DMS53 treated with DMSO at 0.1 percent for 48 hours (cell line): Measurements from ENCODE around the gene SLC8A1.

Experiments used
- DNase-seq: peaks from one replicate; lab custom pipeline; 2025; ENCODE audit not compliant: unreplicated experiment; lab: John Stamatoyannopoulos, UW

SLC8A1 gene

DNA sequence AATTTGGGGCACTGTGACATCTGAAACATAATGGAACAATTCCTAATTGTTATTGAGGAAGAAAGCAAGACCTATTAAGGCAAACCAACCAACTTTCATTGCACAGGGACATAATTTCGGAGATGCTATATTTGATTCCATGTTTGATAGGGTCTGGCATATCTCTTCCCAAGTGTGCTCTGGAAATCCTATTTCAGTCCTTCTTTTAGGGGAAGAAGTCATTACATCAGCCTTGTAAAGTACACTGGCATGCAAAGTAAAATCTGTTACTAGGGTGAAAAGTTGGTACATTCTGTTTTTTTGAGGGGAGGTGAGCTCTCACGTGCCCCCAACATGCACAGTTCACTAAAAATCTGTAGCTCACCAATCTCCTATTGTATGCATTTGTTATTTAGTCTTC lies 172.4 kb downstream of the SLC8A1 start:
- no peak for DNase-seq

DNA sequence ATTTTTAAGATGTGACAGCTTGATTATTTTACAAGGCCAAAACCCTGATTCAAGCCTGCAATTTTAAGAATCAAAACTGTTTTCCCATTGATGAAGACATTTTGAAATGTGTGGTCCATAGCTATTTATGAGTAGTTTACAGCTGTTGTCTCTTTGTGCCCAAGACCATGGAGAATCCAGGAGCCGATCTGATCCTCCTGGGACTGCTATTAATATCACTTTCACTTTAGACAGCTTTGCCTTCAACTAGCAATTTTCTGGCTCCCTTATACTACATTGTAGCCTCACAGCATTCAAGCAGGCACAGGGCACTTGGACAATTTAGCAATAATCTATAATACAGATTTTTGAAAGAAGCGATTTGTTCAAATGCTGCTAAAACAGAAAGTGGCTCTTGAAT lies 172.9 kb downstream of the SLC8A1 start:
- DNase-seq, result no peak

DNA sequence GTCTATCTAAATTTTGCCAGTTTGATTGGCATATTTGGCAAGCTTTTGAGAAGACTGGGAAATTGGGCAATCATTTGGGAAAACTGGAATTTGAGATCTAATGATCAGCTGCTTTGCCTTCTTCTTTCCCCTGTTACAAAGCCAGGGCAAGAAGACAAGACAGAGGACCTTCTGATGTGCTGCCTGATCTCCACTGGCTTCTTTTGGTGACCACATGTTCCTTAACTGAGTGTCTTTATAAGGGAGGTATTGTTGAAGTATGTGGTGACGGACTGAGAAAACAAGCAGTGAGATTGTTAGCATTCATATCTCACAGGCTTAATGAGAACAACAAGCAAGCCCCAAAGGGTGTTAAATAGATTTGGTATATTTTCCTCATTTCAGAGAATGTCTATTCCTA lies 175.8 kb downstream of the SLC8A1 start:
- DNase-seq, result no peak

DNA sequence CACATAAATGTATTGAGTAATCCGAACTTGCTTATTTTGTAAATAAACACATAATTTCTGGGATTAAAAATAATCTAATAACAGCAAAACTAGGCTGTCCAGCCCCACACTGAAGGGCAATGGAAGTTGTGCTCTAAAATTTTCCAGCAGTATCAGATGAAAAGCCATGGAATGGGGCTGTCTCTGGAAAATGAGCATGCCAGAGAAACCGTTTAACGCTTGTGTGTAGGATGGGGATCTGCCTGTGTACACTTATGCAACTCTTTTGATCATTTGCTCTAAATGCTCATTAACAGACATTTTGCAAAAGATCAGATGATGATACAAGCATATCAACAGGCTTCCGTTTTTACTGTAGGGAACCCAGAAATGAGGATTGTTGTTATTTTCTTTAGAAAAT lies 177.6 kb downstream of the SLC8A1 start:
- no peak for DNase-seq

DNA sequence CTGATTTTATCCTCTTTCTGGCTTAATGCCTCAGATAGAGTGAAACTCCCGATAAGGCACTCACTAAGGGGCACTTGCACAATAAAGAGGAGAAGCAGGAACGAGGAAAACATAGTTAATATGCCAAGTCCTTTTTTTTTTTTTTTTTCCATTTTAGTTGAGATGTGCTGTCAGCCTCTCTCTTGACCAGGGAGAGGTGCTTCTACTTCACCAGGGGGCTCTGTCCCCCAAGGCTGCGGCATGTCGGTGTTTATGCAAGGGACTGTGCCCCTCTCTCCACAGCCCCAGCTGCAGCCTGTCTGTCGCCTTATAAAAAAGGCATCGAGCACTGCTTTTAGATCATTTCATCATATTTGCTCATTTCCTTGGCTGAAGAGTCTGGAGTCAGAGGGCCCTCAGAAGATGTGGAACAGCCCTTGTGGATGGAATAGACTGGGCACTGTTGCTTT lies 178.1 kb downstream of the SLC8A1 start:
- DNase-seq, result no peak

DNA sequence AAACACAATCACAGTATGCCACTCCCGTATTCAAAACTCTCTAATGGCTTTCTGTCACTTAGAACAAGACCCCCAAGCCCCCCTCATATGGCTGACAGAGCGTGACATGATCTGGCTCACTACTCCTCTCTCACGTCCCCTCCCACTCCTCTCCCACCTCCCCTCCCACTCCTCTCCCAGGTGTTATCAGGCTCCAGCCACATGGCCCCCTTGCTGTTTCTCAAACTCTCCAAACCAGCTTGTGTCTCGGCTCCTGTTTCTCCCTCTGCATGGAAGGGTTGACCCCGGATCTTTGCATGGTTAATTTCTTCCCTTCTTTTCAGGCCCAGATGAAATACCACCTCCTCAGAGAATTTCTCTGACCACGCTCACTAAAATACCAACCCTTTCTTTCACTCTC lies 180.8 kb downstream of the SLC8A1 start:
- no peak for DNase-seq

DNA sequence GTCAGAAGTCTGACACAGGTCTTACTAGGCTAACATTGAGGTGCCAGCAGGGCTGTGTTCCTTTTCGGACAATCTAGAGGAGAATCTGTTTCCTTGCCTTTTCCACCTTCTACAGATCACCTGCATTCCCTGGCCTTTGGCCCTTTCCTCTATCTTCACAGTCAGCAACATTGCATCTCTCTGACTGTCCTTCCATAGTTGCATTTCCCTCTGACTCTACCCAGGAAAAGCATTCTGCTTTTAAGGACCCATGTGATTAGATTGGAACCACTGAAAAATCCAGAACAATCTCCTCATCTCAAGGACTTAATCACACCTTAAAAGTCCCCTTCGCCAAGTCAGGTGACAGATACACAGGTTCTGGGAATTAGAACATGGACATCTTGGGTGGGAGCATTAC lies 181.5 kb downstream of the SLC8A1 start:
- no peak for DNase-seq

DNA sequence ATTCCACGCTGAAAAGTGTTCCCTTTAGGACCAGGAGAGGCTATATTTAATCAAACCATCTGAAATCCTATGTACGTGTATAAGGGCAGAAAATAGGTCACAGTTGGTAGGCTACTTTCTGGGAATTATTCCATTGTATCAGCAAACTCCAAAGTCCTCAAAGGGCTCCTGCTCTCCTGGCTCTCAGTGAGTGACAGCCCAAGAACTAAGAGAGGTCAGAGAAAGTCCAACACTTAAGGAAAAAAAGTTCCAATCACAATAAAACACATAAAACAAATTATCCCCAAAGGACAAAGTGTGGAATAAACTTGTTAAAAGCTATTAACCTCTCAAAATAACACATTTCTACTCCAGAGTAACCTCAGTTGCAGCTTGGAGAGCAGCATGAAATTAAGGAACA lies 183.3 kb downstream of the SLC8A1 start:
- no peak for DNase-seq

DNA sequence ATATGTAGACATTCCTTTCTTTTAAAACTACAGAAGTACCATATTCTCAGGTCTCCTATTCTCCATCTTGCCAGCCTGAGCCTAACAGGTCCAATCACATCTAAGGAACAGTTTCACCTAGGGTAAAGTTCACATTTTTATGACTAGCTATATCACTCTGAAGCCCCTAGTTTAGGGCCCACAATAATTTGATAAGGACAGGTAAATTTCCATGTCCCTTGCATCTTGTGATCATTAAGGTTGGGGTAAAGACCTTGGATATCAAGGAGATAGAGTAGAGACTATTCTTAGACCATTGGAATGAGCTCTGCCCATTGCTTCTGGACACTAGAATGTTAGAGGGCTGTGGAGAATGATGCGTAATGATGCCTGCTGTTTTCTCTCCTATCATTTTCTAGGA lies 185.7 kb downstream of the SLC8A1 start:
- DNase-seq, result no peak

DNA sequence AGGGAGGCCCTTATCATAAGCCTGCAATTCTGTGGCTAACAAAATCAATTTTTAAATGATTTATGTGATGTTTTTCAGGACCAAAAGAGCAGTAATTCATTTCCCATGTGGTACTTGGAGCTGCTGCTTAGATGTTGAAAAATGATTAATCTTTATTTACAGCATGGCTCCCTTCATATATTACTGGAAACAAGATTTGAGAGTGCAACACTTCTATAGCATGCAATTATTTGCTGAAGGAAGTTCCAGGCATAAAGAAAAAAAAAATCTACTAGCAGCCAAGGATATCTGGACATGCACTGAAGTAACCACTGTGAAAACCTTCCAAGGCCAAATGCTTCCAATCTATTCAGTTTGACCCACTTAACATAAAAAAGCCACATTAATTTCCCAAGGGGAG lies 186.3 kb downstream of the SLC8A1 start:
- no peak for DNase-seq

DNA sequence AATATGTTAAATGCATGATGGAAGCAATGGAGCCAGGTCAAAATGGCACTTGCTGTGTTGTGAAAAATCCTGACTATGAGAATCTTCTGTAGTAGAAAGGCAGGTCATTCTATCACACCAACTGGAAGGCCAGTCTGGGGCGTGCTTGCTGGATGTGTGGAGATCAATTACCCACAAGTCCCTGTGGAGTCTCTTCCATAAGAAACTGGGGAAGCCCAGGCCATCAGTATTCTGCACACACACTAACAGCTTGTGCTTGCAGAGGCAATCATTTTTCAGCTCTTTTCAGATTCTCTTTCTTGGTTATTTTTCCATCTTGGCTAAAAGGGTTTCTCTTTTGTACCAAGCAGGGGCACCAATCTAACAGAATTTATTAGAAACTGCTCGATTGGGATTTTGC lies 190.8 kb downstream of the SLC8A1 start:
- no peak for DNase-seq

DNA sequence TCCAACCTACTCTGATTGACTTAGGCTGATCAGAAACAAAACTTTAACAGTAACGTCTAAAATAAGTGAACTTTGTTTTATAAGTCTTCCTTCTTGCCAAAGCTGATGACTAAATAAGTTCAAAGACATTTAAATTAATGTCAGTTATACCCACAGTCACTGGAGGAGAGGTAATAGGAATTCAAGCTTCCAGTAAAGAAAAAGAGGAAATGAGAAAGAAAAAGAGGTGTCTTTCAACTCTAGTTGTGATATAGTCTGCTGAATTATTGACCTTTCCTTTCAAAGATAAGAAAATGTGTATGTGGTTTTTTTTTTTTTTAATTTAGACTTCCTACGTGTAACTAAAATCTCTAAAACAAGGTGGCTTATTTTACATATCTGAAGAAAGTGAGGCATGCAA lies 191.5 kb downstream of the SLC8A1 start:
- no peak for DNase-seq

DNA sequence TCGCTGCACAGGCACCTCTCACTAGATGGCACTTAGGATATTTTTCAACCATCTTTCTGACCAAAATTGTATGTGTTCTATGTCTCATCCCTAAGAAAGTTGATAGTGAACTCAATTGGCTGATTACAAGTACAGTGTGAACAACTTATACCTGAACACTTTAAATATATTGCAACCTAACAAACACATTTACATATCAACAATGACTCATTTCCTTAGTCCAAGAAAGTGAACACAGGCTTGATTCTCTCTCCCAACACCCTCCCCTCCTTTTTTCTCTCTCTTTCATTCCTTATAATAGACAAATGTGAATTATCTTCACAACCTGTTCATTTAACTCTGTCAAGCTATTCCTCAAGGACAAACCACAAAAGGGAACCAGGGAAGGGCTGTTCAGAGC lies 192.0 kb downstream of the SLC8A1 start:
- DNase-seq, result no peak

DNA sequence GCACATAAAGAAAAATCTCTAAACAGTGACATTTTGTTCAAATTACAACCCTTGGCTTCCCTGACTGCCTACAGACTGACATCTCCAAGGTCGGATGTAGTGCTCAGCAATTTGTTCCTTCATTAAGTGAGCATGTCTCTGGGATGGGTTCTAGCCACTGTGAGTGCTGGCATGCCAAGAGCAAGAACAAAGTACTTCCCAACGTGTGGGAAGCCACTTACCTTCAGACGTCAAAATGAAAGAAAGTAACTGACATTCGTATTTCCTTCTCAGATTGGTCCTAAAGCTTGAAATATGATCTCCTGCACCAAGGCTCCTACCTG lies 193.8 kb downstream of the SLC8A1 start:
- no peak for DNase-seq

DNA sequence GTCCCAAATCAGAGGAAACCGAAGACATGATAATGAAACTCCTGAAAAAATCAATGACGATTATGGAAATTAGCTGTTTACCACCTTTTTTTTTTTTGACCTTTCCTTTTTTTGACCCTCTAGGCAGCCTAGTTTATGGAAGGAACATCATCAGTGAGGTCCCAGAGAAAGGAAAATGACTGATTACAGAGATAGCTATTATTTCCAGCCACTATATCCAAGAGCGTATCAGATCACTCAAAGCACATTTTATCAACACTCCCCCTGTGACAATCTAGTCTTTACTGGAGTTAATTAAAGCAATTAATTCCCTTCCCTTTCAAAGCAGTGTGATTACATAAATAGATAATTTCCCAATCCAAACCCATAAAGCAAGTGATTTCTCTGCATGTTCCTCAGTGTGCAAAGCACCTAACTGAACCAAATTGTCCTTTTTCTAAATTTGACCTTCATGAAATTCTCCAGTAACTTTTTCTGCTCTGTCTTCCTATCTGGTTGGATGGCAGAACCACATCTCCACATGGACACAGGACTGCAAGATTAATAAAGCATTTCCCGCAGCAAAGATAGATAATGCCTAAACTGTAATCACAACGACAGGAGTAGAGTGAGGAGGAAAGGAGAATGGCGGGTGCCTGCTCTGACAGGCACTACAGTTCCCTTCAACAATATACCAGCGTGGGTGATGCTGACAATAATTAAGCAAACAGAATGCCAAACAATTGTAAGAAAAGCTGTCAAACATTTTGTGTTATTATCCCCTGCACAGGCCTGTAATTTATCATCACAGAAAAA lies 194.4 kb downstream of the SLC8A1 start:
- DNase-seq, result no peak

DNA sequence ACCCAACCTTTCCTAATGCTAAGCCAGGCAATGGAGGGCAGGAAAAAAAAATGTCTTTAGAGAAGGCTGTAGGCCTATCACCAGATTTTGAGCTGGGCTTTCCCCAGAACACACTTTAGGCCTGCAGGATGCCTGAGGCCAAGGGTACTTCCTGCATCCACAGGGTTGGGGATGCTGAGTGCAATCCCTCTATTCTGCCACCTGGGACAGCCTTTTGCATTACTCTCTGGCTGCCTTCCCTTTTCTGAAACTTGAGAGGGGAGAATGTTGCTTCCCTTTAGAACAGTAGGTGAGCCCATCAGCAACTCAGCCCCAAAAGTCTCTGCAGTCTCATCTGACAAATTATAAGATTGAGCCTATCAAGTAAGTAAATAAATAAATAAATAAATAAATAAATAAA lies 195.2 kb downstream of the SLC8A1 start:
- peak; percentile 3 for DNase-seq

DNA sequence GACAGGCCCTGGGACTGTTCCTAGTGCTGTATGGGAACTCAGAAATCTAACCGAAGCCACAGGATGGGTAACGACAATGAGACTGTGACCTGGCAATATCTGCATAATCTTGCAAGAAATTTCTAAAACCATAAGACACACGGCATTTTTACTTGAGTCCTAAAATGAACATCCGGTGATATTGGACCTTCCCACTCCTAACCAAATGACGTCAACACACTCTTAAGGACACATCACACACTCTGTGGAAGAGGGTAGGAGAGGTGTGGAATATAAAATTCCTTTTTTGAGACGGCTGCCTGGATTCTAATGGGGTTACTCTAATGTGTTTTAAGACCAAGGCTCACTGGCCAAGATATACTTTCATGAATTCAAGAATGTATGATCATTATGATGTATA lies 195.9 kb downstream of the SLC8A1 start:
- DNase-seq, result no peak

DNA sequence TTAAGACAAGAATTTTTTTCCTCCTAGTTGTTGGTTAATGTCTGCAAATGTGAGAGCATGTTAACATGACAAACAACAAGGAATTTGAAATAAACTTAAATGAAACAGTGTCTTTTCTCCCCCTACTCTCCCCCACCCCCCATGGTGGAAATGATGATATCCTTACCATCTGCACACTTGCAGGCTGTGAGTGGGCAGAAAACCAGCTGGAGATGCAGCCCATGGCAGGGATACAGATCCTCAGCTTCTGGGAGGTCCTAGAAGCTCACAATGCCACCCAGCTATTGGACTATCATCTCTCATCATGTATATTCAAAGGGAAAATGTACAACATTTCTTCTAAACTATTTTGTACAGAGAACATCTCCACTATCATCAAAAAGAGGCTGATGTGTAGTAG lies 196.8 kb downstream of the SLC8A1 start:
- no peak for DNase-seq

DNA sequence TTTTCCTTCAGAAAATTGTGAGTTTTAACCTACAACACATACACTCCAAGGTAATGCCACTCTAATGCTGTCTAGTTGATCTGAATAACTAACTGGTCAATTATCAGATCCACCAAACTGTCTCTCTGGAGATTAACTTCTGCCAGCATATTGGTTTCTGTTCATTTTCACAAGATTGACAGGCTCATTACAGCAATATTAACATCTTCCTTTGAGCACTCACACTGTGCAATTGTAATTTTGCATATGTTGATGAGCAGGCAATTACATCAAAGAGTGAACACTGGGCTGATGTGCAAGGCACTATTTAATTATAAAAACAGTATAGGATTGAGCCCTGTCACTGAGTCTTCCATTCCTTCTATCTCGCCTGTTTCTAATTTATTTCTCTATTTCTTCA lies 197.3 kb downstream of the SLC8A1 start:
- no peak for DNase-seq

DNA sequence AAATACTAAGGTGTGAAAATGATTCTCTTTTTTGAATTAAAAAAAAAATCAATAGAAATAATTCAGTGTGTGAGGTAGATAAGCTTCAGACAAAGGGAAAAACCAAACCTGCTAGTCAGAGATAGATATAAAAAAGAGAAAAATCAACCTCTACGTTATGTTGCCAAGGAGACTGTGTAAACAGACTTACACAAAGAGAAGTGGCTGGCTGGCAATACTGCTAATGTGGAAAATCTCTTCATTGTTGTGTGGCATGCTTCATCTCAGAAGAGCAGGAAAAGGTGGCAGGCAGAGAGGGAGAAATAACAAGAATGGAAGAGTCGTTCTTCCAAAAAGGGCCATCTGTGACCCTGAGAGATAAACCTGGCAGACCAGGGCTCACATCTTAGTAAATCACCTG lies 200.8 kb downstream of the SLC8A1 start:
- peak; percentile 80 for DNase-seq

DNA sequence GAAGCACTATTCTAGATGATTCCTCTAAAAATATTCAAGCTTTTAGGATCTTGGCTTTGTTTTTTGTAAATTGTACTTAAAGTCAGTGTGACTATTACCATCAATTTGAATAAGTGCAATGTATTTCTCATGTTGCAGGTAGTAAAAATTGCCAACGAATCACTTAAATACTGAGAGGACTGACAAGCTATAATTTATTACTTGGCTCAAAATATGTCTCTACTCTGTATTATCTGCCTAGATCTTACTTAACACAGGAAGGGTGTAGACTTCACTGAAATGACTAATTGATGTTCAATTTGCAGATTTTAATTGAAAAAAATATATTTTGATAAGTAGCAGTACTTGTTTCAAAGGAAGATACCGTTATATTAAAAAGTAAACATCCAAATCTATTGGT lies 202.3 kb downstream of the SLC8A1 start:
- DNase-seq, result no peak

DNA sequence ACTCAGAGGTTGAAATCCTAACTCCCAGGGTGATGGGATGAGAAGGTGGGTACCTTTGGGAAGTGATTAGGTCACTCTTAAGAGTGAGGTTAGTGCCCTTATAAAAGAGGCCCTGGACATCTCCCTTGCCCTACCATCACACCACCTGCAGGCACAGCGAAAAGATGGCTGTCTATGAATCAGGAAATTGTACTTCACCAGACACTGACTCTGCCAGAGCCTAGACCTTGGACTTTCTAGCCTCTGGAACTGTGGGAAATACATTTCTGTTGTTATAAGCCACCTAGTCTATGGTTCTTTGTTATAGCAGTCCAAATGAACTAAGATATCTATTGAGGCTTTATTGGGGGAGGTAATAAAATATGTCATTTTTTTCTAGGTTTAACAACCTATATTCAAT lies 203.6 kb downstream of the SLC8A1 start:
- DNase-seq, result no peak

DNA sequence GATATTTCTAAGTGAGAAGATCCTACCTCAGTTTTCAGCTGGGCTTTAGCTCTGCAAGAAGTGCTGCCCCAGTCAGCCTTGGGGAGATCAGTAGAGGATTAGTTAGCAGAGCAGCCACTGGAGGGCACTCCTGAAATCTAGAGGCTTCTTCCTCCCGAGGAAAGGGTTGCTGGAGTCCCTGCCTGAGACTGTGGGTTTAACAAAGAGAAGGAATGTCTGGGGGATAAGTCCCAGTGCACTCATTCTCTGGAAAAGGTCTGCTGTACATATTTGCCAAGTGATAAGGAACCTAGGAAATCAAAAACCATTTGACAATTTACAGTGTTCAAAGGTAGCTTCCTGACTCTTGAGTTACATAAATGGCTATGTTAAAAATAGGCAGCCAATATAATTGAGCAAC lies 207.2 kb downstream of the SLC8A1 start:
- peak; percentile 36 for DNase-seq

DNA sequence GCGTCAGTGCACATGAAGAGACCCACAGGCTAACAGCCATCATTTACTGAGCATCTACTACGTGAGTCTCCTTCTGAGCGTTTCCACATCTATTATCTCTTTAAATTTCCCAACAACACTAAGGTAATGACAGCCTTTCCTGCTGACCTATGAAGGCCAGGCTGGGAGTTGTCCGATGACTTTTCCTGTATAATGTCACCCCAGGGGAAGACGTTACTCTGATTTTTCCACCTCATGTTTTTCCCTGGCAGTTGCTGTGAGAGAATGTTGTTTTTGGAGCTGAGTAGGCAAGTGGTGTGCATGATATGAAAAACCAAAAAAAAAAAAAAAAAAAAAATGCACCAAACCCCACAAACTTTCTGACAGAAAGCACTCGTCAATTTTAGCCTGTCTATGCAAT lies 207.6 kb downstream of the SLC8A1 start:
- DNase-seq, result no peak
